Measurements from ENCODE around the gene JUP.
"Not testable (repeated sequence)": the region's sequence is repeated elsewhere in the genome, so short reads cannot be mapped to it uniquely, and the experiment has no call there.

The JUP gene

DNA sequence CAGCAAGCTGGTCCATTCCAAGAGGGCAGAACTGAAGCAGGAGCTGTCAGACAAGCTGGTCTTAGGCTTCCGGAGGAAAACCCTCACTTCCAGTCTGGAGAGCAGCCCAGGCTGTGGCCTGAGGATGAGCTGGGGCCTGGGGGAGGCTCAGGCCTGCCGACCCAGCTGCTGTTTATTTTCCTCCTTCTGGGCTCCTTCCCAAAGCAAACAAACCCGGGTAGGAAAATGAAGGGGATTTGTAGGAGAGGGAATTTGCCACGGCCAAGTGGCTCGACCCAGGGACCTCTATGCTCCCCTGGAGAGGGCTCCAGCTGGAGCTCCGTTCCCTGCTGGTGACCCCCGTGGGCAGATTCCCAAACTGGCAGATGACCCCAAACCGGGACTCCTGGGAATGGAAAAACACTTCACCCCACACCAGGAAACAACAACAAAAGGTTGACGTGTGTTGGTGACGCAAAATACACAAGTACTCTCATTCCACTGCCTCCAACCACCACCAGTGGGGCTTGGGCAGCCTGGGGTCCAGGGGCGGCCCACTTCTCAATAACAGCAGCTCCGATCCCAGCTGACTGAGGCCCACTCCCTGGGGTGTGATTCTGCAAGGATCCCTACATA, 8.8 kb downstream of the JUP start:
- no peak for DNase-seq

GRCh38 chr17:41777157-41777573, 9.3 kb downstream of the JUP start:
- DNase-seq: no peak

DNA sequence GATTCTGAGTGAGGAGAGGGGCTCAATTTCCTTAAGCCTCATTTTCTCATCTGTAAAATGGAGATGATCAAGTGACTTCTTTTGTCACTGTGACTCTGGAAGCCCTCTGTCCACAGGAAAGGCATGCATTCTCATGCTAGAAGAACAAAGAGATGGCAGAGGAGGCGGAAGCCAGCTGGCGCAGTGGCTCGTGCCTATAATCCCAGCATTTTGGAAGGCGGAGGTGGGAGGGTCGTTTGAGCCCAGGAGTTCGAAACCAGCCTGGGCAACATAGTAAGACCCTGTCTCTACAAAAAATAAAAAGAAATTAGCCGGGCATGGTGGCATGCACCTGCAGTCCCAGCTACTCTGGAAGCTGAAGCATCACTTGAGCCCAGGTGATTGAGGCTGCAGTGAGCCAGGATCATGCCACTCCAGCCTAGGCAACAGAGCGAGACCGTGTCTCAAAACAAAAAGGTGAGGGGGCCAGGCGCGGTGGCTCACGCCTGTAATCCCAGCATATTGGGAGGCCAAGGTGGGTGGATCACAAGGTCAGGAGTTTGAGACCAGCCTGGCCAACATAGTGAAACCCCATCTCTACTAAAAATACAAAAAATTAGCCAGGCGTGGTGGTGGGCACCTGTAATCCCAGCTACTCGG, 10.1 kb downstream of the JUP start:
- DNase-seq: not testable (repeated sequence)

GRCh38 chr17:41775394-41776226, 10.9 kb downstream of the JUP start:
- DNase-seq: no peak

- no peak for DNase-seq
Measured at GRCh38 chr17:41773731-41774193, 12.7 kb downstream of the JUP start.

- DNase-seq: no peak
Measured at GRCh38 chr17:41773190-41773588, 13.3 kb downstream of the JUP start.

GRCh38 chr17:41772586-41773189, 13.8 kb downstream of the JUP start:
- no peak for DNase-seq

- DNase-seq: no peak
Measured at GRCh38 chr17:41772218-41772585, 14.3 kb downstream of the JUP start.

- DNase-seq: no peak
Measured at GRCh38 chr17:41771389-41772206, 14.9 kb downstream of the JUP start.

- DNase-seq: no peak
Measured at GRCh38 chr17:41769985-41770384, 16.5 kb downstream of the JUP start.

DNA sequence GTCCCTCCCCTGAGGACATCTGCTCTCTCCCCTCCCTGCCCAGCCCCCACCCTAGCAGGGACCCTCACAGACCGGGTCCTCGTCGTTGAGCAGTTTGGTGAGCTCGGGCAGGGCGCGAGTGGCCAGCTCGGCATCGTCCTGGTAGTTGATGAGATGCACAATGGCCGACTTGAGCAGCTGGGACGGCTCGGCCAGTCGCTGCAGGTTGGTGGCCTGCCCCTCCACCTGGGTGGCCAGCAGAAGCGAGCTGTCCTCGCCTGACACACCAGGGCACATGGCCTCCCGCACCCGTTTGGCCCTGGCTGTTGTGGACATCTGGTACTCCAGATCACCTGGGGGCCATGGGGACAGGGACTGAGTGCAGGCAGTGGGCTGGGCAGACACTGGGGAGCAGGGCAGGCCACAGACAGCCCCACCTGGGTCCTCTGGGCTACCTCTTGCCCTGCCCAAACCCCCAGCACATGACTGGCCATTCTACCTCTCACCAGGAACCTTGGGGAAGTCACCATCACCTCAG, 17.1 kb downstream of the JUP start:
- no peak for DNase-seq

DNA sequence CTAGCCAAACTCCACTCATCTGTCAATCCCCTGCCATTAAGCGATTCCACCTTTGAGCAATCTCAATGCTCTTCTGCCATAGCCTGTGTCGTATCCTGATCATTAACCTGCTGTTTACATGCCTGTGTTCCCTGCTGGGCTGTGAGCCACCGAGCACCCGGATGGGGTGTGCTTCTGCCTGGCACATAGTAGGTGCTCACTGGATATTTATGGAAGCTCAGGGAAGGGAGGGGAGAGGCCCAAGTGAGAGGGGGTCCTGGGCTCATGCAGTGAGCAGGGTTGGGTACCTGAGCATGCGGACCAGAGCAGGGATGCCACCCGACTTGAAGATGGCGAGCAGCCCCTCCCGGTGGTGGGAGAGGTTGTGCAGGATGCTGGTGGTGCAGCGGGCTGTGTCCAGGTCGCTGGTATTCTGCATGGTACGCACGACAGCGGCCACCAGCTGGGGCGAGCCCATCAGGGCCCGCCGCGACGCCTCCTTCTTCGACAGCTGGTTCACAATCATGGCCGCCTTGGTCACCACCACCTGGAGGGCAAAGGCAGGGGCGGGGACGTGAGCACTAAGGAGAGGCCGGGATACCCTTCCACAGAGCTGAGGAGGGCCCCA, 17.7 kb downstream of the JUP start:
- DNase-seq: no peak

- no peak for DNase-seq
Measured at GRCh38 chr17:41767324-41768042, 19.0 kb downstream of the JUP start.

GRCh38 chr17:41766135-41766534, 20.4 kb downstream of the JUP start:
- DNase-seq: no peak

DNA sequence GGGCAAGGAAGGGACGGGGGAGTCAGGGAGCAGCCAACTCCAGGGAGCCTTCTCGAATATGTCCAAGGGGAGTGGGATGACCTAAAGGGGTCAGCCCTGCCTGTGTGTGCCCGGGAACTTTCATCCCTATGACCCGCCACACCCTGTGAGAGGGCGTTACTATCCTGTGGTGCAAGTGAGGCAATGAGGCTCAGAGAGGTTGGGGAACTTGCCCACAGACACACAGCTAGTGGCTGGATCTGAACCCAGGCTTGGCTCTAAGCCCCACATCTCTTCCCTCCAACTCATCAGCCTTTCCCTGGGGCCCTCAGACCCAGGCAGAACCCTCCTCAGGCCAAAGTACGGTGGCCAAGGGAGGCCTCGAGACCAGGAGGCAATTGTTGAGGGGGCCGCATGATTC, 23.2 kb downstream of the JUP start:
- DNase-seq: no peak

GRCh38 chr17:41762841-41763240, 23.7 kb downstream of the JUP start:
- DNase-seq: no peak

DNA sequence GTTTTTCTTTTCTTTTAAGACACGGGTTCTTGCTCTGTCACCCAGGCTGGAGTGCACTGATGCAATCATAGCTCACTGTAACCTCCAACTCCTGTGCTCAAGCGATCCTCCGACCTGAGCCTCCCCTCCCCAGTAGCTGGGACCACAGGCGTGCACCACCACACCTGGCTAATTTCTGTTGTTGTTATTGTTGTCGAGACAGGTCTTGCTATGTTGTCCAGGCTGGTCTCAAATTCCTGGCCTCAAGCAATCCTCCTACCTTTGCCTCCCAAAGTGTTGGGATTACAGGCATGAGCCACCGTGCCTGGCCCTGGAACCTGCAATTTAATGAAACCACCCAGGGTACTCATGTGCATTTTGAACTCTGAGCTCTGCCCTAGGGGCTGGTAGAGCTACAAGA, 24.1 kb downstream of the JUP start:
- DNase-seq: no peak

DNA sequence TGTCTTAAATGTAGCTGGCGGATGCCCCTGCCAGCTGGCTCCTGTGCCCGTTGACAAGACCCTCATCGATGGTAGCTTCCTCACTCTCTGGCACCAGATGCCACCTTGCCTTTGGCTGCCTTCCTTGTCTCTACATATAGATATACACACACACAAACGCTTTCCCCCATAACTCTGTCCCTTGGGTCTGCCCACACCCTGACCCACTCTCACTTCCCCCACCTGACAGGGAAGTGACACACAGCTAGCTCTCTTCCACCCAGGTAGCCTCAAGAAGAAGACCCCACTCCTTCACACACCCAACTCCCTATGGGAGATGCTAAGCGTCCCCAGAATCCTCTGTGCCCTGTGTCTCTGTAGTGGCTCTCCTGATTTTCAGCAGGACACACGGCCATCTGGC, 25.6 kb downstream of the JUP start:
- DNase-seq: no peak

GRCh38 chr17:41758601-41759000, 27.9 kb downstream of the JUP start:
- no peak for DNase-seq

DNA sequence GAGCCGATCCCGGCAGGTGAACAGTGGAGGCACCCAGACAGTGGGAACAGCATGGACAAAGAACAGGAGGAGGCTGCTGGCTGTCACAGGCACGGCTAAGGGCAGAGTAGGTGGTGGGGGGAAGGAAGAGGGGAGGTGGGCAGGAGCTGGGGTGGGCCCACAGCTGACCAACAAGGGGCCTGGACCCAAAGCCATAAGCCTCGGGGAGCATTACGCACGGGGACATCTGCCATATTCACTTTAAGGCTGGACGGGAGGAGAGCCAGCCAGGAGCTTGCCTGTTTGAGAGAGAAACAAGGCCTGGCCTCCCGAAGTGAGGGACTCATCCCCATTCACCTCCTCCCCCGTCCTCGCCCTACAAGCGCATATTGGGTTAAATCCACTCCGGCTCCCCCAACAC, 32.4 kb downstream of the JUP start:
- no peak for DNase-seq

DNA sequence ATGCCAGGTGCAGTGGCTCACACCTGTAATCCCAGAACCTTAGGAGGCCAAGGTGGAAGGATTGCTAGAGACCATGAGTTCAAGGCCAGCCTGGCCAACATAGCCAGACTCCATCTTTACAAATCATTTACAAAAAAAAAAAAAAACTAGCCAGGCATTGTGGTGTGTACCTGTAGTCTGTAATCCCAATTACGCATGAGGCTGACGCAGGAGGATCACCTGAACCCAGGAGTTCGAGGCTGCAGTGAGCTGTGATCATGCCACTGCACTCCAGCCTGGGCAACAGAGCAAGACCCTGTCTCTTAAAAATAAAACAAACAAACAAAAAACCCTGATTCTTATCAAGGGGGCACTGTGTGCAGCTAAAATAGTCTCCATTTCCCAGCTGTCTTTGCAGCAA, 35.2 kb downstream of the JUP start:
- no peak for DNase-seq
